PC-9 (cell line): Measurements from ENCODE around the gene TFAP2B. TPM values are rescaled to one million over a fixed set of nuclear protein-coding genes. Genes with fewer than 3 reads are reported as not detected.

ENCODE experiments used
- BruUV-seq: library from RNA; stranded (reverse); fragments of 400-500 nt; replicated peaks from 2 replicates; lab custom pipeline; 2021; lab: Mats Ljungman, UMichigan
- CTCF ChIA-PET: fragments of 300-600 bp; sonication (Branson Sonifier 250); formaldehyde crosslinking; loops from one replicate; lab custom pipeline; 2022; ENCODE audit warnings: antibody characterized with exemption; lab: Charles Lee
- POLR2A ChIA-PET: fragments of 300-600 bp; sonication (Branson Sonifier 250); formaldehyde crosslinking; loops from one replicate; lab custom pipeline; 2022; ENCODE audit warnings: antibody characterized with exemption; ENCODE audit not compliant: unreplicated experiment; lab: Charles Lee
- DNase-seq, 2 experiments: peaks; one replicate each; pipeline versions ENCODE4 v3.0.0 to v3.0.0-alpha.2; 2015 to 2022; ENCODE audit warnings: mixed read lengths in 1 of 2
- H2AFZ ChIP-seq: fragments of 200-600 bp; sonication (generic); 2 replicates; pipeline ENCODE4 v1.8.1; 2017; ENCODE audit warnings: antibody characterized with exemption
- H3F3A ChIP-seq: fragments of 200-600 bp; sonication (generic); 2 replicates; pipeline ENCODE4 v1.8.1; 2017; ENCODE audit warnings: antibody characterized with exemption, mild to moderate bottlenecking, low read depth; ENCODE audit not compliant: insufficient read depth
- H3K27ac ChIP-seq: fragments of 200-600 bp; sonication (generic); 2 replicates; pipeline ENCODE4 v1.6.1; 2016; ENCODE audit warnings: mixed run types
- H3K27me3 ChIP-seq: fragments of 200-600 bp; sonication (generic); 2 replicates; pipeline ENCODE4 v1.6.1; 2016; ENCODE audit warnings: low read depth, mixed run types; ENCODE audit not compliant: insufficient read depth
- H3K36me3 ChIP-seq: fragments of 200-600 bp; sonication (generic); 2 replicates; pipeline ENCODE4 v1.6.1; 2016; ENCODE audit warnings: low read depth, mixed run types
- H3K4me1 ChIP-seq: fragments of 200-600 bp; sonication (generic); replicated peaks from 2 replicates; pipeline ENCODE4 v1.6.1; 2016; ENCODE audit warnings: mixed run types; ENCODE audit not compliant: insufficient read depth
- H3K4me2 ChIP-seq: fragments of 200-600 bp; sonication (generic); 2 replicates; pipeline ENCODE4 v1.6.1; 2017; ENCODE audit warnings: mixed run types
- H3K4me3 ChIP-seq: fragments of 200-600 bp; sonication (generic); 2 replicates; pipeline ENCODE4 v1.6.1; 2016; ENCODE audit warnings: mixed run types
- H3K79me2 ChIP-seq: fragments of 200-600 bp; sonication (generic); 2 replicates; pipeline ENCODE4 v1.6.1; 2017; ENCODE audit warnings: low read depth, mixed run types
- H3K9me2 ChIP-seq: fragments of 200-600 bp; sonication (generic); 2 replicates; pipeline ENCODE4 v1.8.1; 2017; ENCODE audit warnings: mild to moderate bottlenecking; ENCODE audit not compliant: insufficient read depth
- H3K9me3 ChIP-seq: fragments of 200-600 bp; sonication (generic); 2 replicates; pipeline ENCODE4 v1.8.1; 2016; ENCODE audit warnings: low read depth; ENCODE audit not compliant: insufficient read depth
- H4K20me1 ChIP-seq: fragments of 200-600 bp; sonication (generic); 2 replicates; pipeline ENCODE4 v1.8.1; 2017; ENCODE audit not compliant: insufficient read depth
- CTCF ChIP-seq: fragments of 200-600 bp; sonication (generic); conservative IDR thresholded peaks from 2 replicates; pipeline ENCODE4 v1.6.1; 2017; ENCODE audit warnings: mixed run types, antibody characterized with exemption, mild to moderate bottlenecking, moderate library complexity
- EZH2 ChIP-seq: fragments of 200-600 bp; sonication (generic); IDR thresholded peaks from 2 replicates; pipeline ENCODE4 v1.8.0; 2017; ENCODE audit warnings: antibody characterized with exemption, low read depth
- intact Hi-C: fragments of 100-400 bp; cut with micrococcal nuclease; formaldehyde crosslinking; loops from one replicate; pipeline ENCODE4 v1.10.0; 2022; ENCODE audit not compliant: unreplicated experiment
- total RNA-seq: library from RNA; stranded (reverse); gene quantifications from 2 replicates; pipeline ENCODE4 v1.2.3, GENCODE V29; 2021

The TFAP2B gene
- total RNA-seq, 1 experiment from 2014 or later = not detected

GRCh38 chr6:50850223-50851048 lies 31.8 kb downstream of the TFAP2B start:
- Histone ChIP-seq H3K27me3 (peaks cover 24% of the 10 kb centered on the region), H3K9me2 (no peaks in the 10 kb centered on the region), H3K4me3 (no peak overlapping the region), H3K4me1 (no peaks in the 10 kb centered on the region), H2AFZ (no peak overlapping the region), H3K27ac (no peak overlapping the region), H3K9me3 (no peaks in the 10 kb centered on the region), H4K20me1 (no peaks in the 10 kb centered on the region), H3F3A (no peaks in the 10 kb centered on the region), H3K79me2 (no peaks in the 10 kb centered on the region), H3K4me2 (no peak overlapping the region), H3K36me3 (no peaks in the 10 kb centered on the region)
- POLR2A ChIA-PET = no interaction called here
- DNase-seq = no peak
- intact Hi-C loops = no loop called here
- TF ChIP-seq CTCF = no peak
- no peak for TF ChIP-seq EZH2
- CTCF ChIA-PET = no interaction called here
- BruUV-seq = no TSS peak

GRCh38 chr6:50851049-50851845 lies 32.6 kb downstream of the TFAP2B start:
- Histone ChIP-seq H3K27ac (no peak overlapping the region), H3K27me3 (peaks cover 24% of the 10 kb centered on the region), H3K36me3 (no peaks in the 10 kb centered on the region), H4K20me1 (no peaks in the 10 kb centered on the region), H3K79me2 (no peaks in the 10 kb centered on the region), H3K4me2 (no peak overlapping the region), H3K4me1 (no peaks in the 10 kb centered on the region), H2AFZ (no peak overlapping the region), H3K9me3 (no peaks in the 10 kb centered on the region), H3K9me2 (no peaks in the 10 kb centered on the region), H3K4me3 (no peak overlapping the region), H3F3A (no peaks in the 10 kb centered on the region)
- ChIA-PET CTCF (no interaction called here), POLR2A (no interaction called here)
- no peak for DNase-seq
- TF ChIP-seq CTCF (no peak), EZH2 (no peak)
- BruUV-seq = no TSS peak
- intact Hi-C loops = no loop called here

- no peak overlapping the region for H2AFZ ChIP-seq
- no peak for TF ChIP-seq EZH2
- no peak for TF ChIP-seq CTCF
- no peak overlapping the region for H3K27ac ChIP-seq
- H3K9me3 ChIP-seq = no peaks in the 10 kb centered on the region
- ChIA-PET CTCF (no interaction called here), POLR2A (no interaction called here)
- no peaks in the 10 kb centered on the region for H3K4me1 ChIP-seq
- no peaks in the 10 kb centered on the region for H3F3A ChIP-seq
- no peak overlapping the region for H3K4me2 ChIP-seq
- no peak for DNase-seq
- no TSS peak for BruUV-seq
- no peaks in the 10 kb centered on the region for H3K9me2 ChIP-seq
- intact Hi-C loops = no loop called here
- no peaks in the 10 kb centered on the region for H3K79me2 ChIP-seq
- no peaks in the 10 kb centered on the region for H3K36me3 ChIP-seq
- H4K20me1 ChIP-seq = no peaks in the 10 kb centered on the region
- no peak overlapping the region for H3K4me3 ChIP-seq
- H3K27me3 ChIP-seq = peaks cover 7% of the 10 kb centered on the region
These were observed 35.3 kb downstream of the TFAP2B start for GRCh38 chr6:50853939-50854338.
